Fibroblast of mammary gland (primary cell): ENCODE data around the gene CHSY3.

ENCODE experiments used
- DNase-seq: peaks from one replicate; pipeline ENCODE4 v3.0.0-alpha.2; 2010; ENCODE audit warnings: low read depth
- H3K4me3 ChIP-seq: 2 replicates; pipeline ENCODE4 v1.5.1; 2011; ENCODE audit warnings: low read depth, mild to moderate bottlenecking, low read length, moderate library complexity; ENCODE audit not compliant: control insufficient read depth
- TF ChIP-seq, protein P1 (sequence below): conservative IDR thresholded peaks from 2 replicates; pipeline ENCODE4 v1.5.1; 2011; ENCODE audit warnings: low read depth, low read length, inconsistent platforms; ENCODE audit not compliant: control insufficient read depth, insufficient read depth

Gene CHSY3

DNA sequence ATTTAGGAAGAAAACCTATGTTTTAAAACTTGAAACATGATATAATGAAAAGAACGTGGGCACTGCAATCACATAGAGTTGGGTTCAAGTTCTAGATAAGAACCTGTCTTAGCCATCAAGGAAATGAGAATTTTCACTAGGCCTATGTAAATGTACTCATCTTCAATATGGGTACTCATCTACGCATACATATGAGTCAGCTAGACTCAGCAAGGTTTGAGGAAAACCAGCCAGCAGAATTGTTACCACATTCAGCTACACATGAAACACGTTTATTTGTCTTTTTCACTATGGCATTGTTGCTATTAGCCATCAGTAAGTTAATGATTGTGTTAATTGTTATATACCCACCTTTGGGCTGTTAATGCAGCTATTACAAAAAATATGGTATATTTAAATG lies 146.3 kb downstream of the CHSY3 start:
- TF ChIP-seq, protein P1, sequence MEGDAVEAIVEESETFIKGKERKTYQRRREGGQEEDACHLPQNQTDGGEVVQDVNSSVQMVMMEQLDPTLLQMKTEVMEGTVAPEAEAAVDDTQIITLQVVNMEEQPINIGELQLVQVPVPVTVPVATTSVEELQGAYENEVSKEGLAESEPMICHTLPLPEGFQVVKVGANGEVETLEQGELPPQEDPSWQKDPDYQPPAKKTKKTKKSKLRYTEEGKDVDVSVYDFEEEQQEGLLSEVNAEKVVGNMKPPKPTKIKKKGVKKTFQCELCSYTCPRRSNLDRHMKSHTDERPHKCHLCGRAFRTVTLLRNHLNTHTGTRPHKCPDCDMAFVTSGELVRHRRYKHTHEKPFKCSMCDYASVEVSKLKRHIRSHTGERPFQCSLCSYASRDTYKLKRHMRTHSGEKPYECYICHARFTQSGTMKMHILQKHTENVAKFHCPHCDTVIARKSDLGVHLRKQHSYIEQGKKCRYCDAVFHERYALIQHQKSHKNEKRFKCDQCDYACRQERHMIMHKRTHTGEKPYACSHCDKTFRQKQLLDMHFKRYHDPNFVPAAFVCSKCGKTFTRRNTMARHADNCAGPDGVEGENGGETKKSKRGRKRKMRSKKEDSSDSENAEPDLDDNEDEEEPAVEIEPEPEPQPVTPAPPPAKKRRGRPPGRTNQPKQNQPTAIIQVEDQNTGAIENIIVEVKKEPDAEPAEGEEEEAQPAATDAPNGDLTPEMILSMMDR: no peak
- DNase-seq: peak; percentile 57
- H3K4me3 ChIP-seq: no peak overlapping the region

- no peak overlapping the region for H3K4me3 ChIP-seq
- TF ChIP-seq, protein P1: no peak
- peak; percentile 15 for DNase-seq
These were observed 148.5 kb downstream of the CHSY3 start for GRCh38 chr5:130052752-130053151.

DNA sequence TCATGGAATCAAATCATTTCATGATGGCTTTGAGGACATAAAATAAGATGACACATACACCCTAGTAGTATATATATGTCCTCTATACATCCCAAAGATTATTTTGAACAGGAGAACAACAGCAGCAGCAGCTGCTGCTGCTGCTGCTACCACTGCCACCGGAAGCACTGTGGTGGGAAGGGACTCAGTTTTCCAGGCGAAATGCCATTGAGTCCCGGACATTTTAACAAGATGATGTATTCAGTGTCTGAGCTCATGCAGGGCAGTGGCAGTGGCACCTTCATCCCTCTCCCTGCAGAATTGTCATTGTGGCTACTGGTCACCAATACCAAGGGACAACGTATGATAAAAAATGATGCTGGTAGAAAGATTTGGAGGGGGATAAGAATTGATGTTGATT lies 151.3 kb downstream of the CHSY3 start:
- TF ChIP-seq, protein P1: no peak
- DNase-seq: no peak
- no peak overlapping the region for H3K4me3 ChIP-seq

DNA sequence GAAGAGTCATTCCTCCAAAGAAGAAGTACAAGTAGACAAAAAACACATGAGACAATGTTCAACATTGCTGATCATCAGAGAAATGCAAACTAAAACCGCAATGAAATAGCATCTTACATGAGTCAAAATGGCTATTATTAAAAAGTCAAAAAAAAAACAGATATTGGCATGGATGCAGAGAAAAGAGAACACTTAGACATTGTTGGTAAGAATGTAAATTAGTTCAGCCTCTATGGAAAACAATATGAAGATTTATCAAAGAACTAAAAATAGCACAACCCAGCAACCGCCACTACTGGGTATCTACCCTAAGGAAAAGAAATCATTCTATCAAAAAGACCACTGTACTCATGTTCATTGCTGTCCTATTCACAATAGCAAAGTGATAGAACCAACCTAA lies 157.5 kb downstream of the CHSY3 start:
- H3K4me3 ChIP-seq: no peak overlapping the region
- DNase-seq: no peak
- TF ChIP-seq, protein P1: no peak

- TF ChIP-seq, protein P1: no peak
- no peak for DNase-seq
- no peak overlapping the region for H3K4me3 ChIP-seq
These were observed 159.3 kb downstream of the CHSY3 start for GRCh38 chr5:130063603-130064002.

GRCh38 chr5:130064484-130064883 lies 160.2 kb downstream of the CHSY3 start:
- TF ChIP-seq, protein P1: no peak
- H3K4me3 ChIP-seq: no peak overlapping the region
- no peak for DNase-seq

- TF ChIP-seq, protein P1: no peak
- peak; percentile 21 for DNase-seq
- H3K4me3 ChIP-seq: no peak overlapping the region
These were observed 161.4 kb downstream of the CHSY3 start for GRCh38 chr5:130065617-130066016.
